Eye (tissue), 1 donor: Measurements from ENCODE around the gene ACOX3.

Experiments used
- DNase-seq: peaks from one replicate; pipeline ENCODE4 v3.0.0-alpha.2; 2015

Gene ACOX3

DNA sequence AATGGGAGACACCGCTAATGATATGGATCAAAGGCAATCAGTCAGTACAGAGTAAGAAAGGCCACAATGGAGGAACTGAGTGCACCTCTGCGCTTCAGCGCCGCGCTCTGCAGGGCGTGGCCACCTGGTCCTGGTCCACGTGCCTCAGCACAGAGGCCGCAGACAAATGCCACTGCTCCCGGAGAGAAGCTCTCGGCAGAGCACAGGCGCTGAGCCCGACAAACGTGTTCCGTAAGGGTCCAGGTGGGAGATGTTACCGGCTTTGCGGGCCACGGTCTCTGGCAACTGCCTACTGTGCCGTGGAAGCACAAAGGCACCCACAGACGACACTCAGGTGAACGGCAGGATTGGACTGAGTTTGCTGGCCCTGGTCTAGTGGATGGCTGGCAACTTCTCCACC is 68.9 kb downstream of the ACOX3 start:
- DNase-seq: no peak

DNA sequence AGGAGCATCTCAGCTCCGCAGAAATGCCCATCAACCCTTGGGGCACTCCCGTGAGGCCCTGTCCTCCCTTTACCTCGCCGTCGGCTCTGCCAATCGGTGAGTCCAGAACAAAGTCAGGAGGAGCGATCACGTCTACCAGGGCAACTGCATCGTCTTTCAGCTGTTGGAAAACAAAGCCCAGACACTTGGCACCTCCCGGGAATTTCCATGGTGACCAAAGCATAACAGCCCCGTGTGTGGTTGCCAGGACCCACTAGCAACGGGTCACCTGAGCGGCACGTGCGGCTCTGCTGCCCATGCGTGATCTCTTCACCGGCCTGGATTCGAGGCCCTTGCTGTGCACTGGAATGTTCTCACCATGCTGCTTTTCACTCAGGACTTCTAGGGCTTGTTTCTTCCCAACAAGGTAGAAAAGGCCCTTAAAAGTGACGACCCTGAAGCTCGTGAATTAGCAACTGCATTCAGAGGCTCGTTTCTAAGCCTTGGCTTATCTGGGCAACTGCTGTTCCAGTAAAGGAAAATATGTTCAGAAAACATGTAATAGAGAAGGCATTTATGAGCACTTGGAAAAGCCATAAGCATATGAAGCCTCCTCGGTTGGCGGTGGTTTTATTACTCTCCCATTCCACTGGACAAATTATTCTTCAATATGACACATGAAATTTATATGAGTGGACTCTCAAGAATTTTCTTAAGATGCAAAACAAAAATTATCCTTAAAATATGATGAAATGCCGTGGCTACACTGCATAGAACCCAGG is 69.5 kb downstream of the ACOX3 start:
- DNase-seq: no peak

DNA sequence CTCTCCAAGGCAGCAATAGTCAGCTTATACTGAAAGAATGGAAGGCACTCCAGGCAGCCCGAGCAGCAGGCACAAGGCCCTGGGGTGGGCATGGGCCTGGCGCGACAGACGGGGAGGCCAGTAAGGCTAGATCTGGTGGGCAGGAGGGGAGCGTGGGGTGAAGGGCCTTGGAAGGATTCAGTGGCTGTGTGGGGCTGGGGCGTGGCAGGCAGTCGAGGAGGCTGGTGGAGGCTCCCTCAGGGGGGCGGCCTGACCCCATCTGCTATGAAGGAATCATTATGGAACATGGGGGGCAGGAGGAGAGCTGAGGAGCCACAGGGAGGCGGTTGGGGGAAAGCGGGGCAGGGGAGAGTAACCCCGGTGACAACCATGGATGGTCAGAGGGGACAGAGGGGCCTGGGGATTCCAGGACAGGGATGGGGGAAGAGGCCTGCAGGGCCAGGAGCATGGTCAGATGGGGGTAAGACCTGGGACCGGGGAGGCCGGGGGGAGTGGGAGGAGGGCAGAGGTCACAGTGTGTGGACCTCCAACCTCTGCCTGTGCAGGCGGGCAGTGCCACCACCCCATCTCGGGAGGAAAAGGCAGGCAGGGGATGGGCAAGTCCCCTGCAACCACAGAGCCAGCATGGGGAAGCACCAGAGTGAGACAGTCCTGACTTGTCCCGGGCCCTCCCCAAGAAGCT is 70.3 kb downstream of the ACOX3 start:
- no peak for DNase-seq

DNA sequence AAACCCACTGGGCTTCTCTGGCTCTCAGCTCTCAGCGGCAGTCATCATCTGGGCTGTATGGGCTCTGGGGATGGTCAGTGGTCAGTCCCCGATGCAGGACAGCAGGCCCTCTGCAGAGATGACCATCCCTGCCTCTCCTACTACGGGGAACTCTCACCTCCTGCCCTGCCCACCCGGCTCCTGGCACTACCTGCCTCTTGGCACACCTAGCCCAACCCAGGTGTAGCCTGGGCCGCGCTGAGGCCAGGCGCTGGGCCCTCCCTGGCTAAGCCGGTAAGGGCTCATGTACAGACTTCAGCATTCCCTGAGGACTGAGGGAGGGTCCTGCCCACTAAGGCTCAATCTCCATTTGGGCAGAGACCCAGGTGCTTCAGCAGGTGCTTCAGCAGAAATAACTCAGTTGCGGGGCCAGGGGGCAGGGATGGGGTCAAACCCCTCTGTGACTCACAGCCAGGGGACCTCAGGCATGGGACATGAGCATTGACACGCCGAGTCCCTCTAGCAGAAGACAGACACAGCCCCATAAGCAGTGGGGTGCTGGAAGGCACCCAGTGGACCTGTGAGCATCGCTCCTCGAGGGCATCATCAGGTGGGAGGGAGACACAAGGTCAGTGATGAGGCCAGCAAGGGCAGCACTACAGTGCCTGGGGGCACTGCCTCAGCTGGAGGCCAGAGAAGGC is 71.0 kb downstream of the ACOX3 start:
- no peak for DNase-seq

DNA sequence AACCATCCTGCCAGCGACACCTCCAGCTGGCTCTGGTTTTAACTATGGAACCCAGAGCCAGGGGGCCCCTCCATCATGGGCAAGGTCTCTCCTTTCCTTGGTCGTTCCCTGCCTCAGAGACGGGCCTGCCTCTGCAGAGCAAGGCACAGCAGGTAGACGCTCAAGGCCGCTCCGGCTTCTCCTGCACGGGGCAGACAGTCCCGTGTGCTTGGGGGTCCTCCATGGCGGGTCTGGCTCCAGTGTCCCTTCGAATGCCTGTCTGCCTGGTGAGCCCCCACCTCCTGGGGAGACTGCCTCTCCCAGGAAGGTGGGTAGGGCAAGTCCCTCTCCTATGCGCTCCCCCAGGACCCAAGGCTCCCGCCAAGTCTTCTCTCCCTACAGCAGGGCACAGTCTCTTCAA is 71.5 kb downstream of the ACOX3 start:
- DNase-seq: no peak

DNA sequence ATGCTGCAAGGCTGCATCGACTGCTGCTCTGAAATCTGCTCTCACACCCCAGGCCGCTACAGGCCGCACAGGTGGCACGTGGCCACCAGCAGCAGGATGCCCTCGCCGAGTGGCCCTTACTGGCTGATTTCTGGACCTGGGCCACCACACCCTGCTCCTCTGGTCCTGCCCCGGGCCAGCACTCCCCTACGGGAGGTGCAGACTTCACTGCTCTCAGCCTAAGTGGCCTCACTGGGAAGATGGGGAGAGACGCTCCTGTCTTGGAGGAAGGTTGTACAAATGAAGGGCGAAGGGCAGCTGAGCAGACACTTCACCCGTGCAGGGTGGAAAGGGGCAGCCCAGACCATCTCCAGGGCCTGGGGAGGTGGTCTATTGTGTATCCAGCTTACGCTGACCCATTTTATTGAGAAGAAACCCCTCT is 72.5 kb downstream of the ACOX3 start:
- no peak for DNase-seq

DNA sequence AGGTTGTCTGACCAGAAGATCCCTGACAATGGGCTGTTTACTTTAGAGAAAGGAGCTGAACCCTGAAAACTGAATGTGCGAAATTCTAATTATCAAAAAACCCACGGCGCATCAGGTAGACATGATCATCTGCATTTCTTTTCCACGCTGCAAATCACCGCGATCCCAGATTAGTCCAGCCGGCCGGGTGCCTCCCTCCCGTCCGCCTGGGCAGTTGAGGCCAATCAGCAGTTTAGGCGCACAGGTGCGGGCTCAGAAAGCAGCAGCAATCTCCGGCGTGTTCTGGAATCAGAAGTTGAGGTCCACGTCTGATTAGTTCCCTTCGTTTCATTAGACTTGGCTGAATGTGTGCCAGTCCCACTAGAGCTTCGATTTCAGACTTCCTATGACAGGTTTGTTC is 73.9 kb downstream of the ACOX3 start:
- DNase-seq: no peak

DNA sequence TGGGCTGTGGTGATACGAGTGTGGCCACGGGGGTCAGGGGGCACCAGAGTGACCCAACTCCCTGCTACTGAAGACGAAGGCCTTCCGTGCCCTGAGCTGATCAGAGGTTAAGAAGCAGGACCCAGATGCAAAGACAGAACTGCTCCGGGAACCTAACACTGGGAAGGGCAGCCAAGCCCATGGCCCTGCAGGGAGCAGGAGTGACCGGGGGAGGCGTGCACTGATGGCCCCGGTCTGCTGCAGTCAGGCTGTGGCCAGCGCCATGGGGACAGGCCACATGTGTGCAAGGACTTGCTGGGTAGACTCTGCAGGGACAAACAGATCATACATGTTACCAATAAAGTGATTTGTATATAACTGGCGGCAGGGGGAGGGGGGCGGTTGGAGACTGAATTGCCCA is 74.6 kb downstream of the ACOX3 start:
- no peak for DNase-seq

DNA sequence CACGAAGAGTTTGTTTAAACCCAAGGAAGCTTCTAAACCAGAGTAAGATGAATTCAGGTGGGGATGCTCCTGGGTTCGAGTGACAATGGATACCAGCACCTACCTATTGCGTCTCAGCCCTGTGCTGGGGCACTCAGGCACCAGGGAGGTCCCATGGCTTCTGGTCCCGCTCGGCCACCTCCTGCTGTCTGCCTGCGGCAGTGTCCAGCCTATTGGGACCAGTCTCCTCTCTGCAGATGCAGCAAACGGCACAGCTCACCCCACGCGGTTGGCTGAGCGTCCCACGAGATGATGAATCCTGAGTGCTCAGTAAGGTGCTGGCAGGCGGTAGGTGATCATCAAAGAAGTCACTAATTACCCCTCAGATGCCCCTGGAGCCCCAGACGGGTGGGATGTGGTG is 75.2 kb downstream of the ACOX3 start:
- no peak for DNase-seq

DNA sequence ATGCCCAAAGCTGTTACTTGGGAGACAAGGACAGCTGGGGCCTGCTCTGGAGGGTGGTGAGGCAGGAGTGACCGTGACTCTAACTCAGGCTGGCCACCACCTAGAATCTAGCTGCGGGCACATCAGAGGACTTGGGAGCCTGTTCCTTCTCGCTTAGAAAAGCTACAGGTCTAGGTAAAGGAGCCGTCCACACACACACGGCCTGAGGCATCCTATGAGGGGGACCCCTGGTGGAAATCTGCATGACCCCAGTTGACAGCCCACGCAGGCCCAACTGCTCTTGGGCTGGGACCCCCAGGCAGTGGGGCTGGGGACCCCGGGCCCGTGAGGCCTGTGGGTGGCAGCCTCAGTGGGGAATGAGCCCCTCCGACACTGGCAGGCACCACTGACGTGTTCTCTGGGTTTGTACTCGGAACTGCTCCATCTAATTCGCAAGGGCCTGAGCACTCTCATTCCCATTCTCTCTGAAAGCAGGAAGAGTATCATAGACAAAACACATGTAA is 75.6 kb downstream of the ACOX3 start:
- DNase-seq: no peak

DNA sequence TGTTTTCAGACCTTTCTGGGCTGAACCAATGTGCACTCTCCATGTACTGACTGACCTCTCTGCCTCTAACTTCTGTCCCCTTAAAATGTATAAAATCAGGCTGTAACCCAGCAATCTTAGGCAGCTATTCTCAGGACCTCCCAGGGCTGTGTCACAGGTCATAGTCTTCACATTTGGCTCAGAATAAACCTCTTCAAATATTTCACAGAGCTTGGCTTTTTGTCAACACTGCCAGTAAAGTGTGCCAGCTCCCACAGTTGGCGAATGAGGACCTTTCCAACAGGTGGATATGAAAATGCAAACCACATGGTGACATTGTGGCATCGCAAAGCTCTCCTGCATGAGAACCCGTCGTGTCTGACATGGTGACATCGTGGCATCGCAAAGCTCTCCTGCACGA is 76.4 kb downstream of the ACOX3 start:
- DNase-seq: no peak

DNA sequence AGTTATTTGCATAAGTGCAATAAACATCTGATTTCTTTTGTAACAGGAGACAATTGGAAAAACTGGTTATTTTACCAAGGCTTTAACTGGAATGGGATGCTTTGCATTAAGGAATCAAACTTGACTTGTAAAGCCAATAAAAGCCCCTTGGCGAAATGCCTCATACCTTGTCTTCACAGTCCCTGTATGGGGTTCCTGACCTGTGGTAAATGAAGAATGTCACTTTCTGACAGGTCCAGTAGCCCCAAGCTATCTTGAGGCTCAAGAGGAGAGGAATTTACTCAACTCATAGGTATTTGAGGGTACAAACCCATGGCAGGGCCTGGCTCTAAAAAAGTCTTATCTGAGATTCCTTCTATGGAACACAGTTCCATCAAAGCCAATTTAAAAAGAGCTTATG is 78.0 kb downstream of the ACOX3 start:
- DNase-seq: no peak

DNA sequence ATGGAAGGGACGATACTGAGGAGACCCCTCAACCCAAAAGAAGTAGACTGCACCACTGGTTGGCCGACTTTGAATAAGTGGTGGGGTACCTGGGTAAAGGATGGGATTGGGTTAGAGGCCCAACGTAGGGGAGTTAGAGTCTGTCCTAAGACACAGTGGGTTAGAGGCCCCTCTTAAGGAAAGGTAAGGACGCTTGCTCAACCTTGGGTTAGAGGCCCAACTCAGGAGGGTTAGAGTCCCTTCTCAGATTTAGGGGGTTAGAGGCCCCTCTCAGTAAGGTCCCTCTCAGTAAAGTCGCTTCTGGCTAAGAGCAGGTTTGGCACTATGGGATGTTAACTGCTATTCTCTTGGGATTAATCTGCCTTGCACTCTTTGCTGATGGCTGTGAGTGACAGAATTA is 81.3 kb downstream of the ACOX3 start:
- no peak for DNase-seq

DNA sequence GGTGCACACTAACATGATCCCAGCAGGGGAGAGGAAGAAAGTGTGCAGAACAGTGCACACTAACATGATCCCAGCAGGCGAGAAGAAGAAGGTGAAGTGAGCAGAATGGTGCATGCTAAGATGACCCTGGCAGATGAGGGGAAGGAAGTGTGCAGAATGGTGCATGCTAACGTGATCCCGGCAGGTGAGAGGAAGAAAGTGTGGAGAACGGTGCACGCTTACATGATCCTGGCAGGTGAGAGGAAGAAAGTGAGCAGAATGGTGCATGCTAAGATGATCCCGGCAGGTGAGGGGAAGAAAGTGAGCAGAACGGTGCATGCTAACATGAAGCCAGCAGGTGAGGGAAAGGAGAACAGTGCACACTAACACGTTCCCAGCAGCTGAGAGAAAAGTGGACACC is 83.7 kb downstream of the ACOX3 start:
- DNase-seq: no peak

DNA sequence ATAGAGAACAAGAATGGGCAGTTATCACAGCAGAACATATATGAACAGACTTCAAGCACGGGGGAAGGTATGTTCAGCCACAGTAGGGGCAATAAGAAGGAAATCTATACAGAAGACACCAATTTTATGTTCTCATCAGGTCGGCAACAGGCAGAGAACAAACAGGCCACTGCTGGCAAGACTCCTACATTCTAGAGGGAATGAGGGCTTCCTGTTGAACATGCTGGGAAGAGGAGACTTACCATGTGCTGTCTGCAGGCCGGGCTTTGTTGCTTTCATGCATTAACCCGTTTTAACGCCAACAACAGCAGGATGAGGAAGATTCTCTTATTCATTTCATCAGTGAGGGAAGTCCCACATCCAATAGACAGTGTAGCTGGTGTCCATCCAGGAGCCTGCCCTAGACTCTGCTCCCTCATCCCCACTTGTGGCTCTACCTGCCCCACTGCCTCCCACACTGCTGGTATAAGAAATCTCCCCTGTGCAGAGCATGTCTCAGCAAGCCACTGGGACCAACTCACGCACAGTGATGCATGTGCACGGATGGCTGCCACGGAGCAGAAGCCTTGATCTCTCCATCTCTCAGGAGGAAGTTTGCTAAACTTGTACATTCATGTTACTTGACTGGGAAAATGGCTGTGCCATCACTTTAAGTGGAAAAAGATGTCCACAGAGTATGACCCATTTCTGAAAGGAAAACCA is 84.5 kb downstream of the ACOX3 start:
- no peak for DNase-seq

DNA sequence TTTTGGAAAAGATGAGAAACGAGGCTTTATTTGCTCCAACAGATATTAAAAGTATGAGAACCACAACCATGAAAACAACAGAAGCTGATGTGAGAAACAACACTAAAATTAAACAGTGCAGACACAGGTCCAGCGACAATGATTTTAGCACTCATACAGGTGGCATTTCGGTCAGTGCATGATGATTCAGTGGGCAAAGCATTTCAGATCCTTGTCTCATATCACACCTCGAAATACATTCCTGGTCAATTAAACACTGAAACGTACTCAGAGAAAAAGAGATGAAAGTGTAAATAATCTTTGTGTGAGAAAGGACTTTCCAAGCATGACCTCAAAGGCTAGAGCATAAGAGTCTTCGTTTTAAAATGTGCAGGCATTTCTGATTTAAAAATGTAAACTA is 85.2 kb downstream of the ACOX3 start:
- no peak for DNase-seq

DNA sequence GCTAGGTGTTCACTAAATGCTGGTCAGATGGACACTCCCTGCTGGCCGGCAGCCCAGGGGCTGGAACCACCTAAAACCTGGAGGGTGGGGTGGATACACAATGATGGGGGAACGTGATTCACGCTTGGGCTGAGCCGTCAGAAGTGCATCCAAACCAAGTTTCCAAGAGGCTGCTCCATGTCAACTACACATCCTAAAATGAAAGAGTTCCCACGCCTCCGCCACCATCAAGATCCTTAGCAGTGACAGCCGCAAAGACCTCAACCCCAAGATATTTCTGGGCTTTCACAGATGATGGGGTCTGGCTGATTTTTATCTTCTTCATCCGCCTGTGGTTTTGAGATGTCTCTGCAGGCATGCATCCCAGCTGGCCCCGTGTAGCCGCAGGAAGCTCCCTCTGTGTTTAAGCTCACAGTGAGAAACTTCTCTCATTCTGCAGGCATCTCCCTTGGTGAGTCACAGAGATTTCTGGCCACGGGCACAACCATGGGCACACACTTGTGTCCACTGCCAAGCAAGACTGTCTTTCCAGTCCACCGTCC is 86.5 kb downstream of the ACOX3 start:
- DNase-seq: no peak

DNA sequence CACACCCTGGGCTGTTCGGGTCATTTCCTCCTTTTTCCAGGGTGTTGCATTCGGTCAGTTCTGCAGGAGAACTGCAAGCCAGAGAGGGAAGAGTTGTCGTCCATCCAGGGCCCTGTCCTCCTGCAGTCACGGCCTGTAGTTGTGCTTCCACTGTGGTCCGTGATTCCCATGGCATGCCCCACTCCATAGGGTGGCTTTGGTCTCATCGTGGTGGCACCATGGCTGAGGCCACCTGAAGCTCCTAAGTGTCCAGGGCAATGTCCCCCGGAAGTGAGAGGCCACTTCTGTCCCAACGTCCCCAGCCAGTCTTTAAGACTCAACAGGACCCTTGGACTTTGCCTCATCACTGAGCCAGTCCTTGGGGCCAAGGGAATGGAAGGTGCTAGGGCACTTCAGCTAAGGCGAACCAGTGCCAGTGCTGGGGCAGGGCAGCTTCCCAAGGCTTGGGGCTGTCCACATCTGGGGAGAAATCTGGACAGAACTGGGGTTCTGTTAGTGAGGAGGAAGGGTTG is 87.3 kb downstream of the ACOX3 start:
- DNase-seq: no peak

DNA sequence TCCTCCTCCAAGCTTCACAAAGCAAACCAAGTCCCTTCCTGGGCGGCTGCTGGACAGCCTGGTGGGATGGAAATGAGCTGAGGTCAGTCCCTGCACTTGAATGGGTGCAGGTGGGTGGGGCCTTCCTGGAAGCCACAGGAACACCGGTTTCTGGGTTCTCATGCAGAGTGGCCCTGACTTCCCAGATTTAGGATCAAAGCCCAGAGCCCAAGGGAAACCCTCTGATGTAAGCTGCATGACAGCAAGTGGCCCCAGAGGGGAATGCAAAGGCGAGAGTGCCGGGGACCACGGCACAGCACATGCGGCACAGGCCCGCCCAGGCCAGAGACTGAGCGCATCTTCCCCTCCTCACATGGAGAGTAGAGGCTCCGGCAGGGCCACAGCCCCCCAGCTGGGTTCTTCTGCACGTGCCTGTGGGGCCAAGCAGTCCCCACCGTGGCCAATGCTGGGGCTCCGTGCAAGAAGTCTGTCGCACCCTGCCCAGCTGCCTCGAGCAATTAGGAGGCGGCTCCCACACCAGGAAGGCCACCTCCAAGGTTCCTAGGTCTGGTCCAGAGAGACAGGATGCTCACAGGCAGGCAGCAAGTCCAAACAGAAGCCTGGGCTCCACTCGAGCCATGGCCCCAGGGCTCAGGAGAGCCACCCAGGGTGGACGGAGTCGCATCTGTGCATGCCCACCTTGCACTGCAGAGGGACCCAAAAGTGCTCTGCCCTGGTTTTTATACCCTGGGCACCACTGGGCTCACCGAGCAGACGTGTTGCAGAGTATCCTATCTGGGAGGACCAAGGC is 88.0 kb downstream of the ACOX3 start:
- no peak for DNase-seq

DNA sequence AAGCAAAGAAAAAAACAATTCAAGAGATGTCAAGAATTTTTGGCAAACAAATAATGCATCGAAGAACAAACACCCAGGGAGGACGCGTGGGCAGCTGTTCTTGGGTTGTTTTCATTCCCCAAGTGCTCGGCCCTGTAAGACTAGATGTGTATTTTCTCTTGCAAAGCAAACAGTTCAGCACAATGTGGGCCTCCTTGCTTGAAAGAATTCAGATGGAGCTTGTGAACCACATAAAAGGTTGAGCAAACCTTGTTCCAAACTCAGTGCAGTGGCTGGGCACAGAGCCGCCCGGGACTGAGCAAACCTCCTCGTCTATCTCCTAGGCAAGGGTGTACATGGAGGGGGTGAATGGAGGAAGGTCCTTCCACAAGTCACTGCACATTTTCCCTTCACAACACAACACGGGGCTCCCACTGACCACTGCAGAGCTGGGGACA is 88.6 kb downstream of the ACOX3 start:
- DNase-seq: peak; percentile 46

DNA sequence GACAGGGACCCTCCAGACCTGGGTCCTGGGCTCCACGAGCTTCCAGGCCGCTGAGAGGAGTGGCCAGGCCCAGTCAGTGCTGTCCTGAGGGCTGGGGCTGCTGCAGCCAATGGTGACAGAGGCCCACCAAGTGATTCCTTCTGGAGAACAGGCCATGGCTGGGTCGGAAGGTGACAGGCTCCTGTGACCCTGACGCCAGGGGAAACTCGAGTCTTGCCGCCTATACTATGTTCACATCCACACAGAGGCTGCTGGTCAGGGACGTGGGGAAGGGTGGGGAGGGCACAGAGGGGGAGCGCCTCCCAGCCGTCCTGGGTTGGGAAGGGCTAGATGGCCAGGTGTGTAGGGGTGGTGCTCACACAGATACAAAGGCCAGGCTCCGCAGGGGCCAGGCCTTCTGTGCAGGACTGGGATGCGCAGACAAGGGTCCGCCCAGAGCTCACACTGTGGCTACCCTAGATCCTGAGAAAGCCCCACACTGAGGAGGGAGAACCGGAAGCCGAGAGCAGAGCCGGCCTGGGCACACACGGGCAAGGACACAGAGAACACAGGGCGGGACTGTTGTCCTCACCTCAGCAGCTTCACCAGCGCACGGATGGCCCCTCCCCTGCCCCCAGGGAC is 89.6 kb downstream of the ACOX3 start:
- no peak for DNase-seq
